Measurements from ENCODE around the gene TRPC4AP.

The TRPC4AP gene

DNA sequence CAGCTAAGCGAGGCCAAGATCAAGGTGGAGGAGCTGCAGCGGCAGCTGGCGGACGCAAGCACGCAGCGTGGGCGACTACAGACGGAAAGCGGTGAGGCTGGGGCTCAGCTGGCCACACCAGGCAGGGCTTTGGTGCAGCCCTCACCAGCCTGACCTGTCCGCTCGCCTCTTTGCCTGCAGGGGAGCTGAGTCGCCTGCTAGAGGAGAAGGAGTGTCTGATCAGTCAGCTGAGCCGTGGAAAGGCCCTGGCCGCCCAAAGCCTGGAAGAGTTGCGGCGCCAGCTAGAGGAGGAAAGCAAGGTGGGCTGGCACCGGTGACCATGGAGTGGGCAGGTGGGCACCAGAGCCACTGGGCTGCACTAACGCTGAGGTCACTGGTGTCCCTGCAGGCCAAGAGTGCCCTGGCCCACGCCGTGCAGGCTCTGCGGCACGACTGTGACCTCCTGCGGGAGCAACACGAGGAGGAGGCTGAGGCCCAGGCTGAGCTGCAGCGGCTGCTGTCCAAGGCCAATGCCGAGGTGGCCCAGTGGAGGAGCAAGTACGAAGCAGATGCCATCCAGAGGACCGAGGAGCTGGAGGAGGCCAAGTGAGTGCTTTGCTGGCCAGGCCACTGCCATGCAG, 94.2 kb downstream of the TRPC4AP start:
- DNase-seq: no peak

DNA sequence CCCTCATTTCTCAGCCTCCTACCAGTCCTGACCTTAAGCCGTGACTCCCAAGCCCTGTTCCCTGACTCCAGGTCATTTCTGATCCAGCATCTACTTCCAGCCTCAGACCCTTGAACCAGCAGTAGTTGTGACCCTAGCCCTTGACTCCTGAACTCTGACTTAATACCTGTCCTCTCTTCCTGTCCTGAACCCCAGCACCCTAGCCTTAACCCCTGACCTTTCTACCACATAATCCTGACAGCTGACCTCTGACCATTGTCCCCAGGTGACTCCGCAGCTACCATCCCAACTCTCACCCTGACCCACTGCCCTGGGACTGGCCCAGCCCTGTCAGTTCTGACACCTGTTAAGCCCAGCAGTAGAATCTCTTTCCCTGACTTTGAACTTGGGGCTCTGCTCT, 94.8 kb downstream of the TRPC4AP start:
- DNase-seq: no peak

DNA sequence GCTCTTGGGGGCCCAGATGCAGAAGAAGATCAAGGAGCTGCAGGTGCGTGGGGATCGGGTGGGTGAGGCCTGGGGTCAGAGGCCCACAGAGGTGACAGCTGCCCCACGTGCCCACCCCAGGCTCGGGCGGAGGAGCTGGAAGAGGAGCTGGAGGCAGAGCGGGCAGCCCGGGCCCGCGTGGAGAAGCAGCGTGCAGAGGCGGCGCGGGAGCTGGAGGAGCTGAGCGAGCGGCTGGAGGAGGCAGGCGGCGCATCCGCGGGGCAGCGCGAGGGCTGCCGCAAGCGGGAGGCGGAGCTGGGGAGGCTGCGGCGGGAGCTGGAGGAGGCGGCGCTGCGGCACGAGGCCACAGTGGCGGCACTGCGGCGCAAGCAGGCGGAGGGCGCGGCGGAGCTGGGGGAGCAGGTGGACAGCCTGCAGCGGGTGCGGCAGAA, 95.5 kb downstream of the TRPC4AP start:
- no peak for DNase-seq

DNA sequence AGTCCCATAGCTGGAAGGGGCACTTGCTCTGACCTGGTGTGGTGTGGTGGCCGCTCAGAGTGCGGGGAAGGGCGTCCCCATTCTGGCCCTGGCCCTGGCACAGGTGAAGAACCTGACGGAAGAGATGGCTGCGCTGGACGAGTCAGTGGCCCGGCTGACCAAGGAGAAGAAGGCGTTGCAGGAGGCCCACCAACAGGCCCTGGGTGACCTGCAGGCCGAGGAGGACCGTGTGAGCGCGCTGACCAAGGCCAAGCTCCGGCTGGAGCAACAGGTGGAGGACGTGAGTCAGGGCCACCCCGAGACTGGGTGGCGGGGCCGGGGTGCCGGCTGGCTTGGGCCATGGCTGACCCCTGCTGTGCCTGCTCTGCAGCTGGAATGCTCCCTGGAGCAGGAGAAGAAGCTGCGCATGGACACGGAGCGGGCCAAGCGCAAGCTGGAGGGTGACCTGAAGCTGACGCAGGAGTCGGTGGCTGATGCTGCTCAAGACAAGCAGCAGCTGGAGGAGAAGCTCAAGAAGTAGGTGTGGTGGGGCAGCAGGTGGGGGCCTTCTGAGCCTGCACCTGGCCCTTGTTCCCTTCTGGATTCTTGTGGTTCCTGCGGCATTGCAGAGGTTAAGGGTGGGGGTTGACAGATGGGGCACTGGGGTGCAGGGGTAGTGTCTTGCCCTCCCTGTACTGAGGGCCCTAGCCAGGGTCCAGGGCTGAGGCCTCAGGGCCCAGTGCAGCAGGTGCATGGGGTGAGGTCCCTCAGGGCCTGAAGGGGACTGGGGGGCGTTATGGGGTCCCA, 96.2 kb downstream of the TRPC4AP start:
- no peak for DNase-seq

DNA sequence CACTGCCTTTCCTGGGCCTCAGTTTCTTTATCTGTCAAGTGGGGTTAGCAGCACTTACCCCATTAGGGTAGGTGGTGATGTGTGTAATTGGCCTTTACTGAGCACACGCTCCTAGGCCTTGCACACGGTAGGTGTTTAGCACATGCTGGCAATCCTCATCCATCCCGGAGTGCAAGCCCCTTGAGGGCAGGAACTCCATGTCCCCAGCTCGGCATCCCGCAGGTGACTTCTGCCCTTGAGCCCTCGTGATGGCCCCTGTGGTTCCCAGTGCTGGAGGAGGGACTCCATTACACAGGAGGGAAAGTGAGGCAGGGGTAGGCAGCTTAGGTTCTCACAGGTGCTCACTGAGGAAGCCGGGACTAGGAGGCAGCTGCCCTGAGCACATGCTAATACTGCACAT, 96.9 kb downstream of the TRPC4AP start:
- no peak for DNase-seq

DNA sequence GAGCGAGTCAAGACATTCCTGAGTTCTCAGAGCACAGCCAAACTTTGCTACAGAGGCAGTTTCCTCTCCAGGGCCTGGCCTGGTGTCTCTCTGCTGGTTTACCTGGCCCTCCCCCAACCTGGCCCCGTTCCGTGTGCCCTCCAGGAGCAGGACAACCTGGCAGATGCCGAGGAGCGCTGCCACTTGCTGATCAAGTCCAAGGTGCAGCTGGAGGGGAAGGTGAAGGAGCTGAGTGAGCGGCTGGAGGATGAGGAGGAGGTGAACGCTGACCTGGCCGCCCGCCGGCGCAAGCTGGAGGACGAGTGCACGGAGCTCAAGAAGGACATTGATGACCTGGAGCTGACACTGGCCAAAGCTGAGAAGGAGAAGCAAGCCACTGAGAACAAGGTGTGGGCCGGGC, 97.4 kb downstream of the TRPC4AP start:
- DNase-seq: no peak

DNA sequence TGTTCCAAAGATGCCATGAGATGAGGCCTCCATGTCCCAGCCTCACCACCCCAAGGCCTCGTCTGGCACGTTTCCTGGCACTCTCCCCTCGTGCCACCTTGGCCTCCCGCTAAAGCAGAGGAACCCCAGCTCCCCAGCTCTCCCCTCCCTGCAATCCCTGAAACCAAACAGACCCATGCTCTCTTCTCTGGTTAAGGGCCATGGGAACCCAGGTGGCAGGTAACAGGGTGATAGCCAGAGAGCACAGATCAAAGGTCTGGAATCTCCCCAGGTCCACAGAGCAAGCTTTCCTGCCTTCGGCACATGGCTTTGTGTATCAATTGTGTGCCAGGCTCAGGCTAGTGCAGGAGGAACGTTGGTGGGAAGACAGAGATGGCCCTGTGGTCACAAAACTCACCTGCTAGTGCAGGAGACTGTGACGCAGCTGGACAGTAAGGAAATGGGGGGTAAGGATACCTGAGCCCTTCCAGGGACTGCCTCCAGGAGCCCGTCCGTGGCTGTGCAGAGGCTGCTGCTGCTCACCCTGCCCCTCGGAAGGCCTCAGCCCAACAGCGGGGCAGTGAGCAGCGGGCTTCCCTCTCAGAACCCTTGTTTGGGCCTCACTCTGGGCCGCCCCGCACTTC, 98.0 kb downstream of the TRPC4AP start:
- no peak for DNase-seq

DNA sequence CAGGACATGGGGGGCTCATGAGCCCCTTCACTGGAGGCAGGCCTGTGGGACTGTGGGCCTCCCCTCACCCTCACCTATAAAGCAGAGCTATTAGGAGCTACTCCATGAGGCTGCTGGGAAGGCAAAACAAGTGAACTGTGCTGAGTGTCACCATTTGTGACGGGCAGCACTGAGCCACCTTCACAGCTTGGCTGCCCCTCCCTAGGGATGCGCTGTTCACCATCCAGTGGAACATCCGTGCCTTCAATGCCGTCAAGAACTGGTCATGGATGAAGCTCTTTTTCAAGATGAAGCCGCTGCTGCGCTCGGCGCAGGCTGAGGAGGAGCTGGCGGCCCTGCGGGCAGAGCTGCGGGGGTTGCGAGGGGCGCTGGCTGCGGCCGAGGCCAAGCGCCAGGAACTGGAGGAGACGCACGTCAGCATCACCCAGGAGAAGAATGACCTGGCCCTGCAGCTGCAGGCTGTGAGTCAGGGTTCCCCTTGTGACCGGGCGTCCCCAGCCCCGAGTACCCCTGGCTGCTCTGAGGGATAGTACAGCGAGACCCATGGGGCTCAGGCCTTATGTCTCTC, 98.6 kb downstream of the TRPC4AP start:
- DNase-seq: no peak

DNA sequence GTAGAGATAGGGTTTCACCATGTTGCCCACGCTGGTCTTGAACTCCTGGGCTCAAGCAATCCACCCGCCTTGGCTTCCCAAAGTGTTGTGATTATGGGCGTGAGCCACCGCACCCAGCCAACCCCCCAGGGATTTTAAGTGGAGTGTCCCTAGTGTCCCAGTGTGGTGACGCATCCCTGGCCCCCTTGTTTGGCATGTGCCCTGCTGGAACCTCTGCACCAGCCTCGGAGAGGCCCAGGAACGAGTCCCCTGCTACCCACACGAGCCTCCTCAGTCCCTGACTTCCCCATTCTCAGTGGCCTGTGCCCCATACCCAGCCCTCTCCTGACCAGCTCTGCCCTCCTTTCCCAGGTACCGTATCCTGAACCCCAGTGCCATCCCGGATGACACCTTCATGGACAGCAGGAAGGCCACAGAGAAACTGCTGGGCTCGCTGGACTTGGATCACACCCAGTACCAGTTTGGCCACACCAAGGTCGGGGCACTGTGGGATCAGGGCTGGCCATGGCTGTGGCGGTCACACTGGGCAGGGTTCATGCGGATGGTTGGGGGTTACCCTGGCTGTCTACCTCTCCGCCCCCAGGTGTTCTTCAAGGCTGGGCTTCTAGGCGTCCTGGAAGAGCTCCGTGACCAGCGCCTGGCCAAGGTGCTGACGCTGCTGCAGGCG, 99.7 kb downstream of the TRPC4AP start:
- DNase-seq: no peak

DNA sequence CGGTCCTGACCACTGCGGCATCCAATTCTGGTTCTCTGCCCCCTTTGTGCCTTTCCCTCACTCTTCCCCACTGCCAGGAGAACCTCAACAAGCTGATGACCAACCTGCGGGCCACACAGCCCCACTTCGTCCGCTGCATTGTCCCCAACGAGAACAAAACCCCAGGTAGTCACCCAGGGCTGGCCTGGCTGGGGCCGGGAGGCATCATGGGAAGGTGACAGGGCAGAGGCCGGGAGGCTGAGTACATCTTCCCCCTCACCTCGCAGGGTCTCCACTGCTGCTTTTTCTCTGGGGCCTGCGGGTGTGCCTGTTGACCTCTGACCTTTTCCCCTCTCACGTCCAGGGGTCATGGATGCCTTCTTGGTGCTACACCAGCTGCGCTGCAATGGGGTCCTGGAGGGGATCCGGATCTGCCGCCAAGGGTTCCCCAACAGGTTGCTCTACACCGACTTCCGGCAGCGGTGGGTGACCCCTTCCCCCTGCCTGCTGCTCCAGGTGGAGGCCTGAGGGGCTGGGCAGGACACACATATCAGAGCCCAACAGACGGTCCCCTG, 101.9 kb downstream of the TRPC4AP start:
- DNase-seq: no peak

DNA sequence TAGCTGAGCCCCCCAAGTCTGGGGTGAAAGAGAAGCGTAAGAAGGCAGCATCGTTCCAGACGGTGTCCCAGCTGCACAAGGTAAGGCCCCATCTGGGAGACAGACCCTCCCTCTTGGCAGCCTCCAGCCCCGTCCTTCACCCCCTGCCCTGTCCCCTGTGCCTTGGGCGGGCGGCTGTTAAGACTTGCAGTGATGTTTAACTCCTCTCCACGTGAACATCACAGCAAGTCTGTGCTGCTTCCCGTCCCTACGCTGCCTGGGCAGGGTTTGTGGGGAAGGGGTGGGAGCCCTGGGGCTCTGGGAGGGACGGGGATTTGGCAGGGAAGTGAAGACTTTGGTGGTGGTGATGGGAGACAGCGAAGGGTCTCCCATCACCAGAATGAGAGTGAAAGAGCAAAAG, 102.4 kb downstream of the TRPC4AP start:
- DNase-seq: no peak

DNA sequence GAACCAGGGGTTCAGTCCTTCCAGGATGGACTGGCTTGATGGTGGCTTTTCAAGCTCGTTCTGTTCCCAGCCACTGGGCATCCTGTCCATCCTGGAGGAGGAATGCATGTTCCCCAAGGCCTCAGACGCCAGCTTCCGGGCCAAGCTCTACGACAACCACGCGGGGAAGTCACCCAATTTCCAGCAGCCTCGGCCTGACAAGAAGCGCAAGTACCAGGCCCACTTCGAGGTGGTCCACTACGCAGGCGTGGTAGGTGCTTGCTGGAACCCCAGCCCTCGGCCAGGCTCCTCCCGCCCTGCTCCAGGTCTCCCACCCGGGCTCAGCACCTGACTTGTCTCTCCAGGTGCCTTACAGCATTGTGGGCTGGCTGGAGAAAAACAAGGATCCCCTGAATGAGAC, 102.9 kb downstream of the TRPC4AP start:
- DNase-seq: no peak

DNA sequence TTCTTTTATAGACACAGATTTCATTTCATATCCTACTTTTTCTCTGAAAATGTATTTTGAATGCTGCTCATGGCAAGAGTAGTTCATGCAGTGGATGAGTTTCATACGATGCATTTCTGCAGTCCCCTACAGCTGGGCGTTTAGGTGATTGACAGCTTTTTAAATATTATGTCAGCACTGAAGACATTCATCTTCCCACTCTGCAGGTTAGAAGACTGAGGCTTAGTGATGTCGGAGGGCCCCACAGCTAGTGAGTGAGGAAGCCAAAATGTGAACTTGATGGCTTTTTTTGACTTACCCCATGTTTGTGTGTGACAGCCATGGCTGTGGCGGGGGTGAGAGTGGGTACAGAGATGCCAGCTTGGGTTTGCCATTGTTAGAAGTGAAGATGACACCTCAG, 103.5 kb downstream of the TRPC4AP start:
- no peak for DNase-seq

DNA sequence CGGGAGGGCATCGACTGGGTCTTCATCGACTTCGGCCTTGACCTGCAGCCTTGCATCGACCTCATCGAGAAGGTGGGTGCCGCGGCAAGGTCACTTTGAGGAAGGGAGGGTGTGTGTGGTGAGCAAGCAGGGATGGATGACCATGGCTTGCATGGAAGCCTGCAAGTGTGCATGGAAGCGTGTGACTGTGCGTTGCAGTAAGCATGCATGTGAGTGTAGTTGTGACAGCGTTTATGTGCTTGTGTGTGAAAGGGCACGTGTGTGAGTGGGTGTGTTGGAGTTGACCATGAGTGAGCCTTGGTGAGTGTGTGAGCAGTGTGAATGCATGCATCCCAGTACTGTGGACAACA, 104.4 kb downstream of the TRPC4AP start:
- DNase-seq: no peak

DNA sequence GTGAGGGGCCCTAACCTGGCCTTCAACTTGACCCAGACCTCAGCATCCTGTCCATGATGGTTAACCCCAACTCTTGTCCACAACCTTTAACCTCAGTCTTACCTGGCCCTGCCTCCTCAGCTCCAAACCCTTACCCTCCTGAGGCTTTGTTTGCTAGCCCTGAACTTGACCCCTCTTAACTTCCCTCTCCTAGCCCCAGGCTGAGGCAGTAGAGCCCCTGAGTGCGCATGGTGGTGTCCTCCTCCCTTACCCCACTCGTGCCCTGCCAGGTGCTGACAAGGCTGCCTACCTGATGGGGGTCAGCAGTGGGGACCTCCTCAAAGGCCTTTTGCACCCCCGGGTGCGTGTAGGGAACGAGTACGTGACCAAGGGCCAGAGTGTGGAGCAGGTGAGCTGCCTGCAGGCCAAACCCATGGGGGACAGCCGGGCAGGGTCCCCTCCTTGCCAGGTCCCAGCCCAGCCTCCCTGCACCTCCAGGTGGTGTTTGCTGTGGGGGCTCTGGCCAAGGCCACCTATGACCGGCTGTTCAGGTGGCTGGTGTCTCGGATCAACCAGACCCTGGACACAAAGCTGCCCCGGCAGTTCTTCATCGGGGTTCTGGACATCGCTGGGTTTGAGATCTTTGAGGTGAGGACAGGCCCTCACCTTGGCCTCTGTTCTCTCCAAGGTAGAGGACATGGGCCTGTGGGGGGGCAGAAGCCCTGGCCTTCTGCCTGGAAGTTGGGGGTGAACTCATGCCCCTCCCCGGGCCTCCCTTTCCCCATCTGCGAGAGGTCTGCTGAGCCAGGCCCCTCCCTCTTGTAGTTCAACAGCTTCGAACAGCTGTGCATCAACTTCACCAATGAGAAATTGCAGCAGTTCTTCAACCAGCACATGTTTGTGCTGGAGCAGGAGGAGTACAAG, 105.1 kb downstream of the TRPC4AP start:
- no peak for DNase-seq

DNA sequence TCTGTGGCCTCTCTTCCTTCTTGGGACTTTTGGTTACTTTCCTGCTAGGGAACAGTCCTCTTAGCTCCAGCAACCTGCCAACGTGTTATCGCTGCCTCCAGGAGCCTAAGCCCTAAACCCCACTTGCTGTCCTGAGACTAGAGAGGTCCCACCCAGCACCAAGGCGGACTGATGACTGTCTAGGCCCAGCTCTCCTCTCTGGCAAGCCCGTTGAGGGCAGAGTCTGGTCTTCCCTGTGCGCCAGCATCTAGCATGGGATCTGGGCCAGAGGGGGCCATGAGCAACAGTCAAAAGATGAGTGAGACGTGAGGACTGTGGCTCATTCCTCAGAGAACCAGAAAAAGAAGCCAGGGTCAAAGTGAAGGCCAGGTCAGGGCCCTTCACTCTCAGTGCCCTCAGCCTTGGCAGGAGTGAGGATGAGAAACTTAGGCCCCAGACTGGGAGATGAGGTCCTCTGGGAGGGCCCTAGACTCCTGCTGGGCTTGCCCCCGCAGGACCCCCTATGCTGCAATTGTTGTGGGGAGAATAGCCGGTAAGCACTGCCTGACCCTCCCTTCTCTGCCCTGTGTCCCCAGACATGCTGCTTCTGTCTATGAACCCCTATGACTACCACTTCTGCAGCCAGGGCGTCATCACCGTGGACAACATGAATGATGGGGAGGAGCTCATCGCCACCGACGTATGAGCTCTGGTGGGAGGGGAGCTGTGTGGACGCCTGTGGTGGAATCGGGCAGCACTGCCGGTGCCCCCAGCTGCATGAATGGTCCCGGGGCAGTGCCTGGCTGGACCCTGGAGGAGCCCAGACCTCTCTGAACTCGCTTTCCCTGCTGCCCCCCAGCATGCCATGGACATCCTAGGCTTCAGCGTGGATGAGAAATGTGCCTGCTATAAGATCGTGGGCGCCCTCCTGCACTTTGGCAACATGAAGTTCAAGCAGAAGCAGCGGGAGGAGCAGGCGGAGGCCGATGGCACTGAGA, 106.0 kb downstream of the TRPC4AP start:
- no peak for DNase-seq

DNA sequence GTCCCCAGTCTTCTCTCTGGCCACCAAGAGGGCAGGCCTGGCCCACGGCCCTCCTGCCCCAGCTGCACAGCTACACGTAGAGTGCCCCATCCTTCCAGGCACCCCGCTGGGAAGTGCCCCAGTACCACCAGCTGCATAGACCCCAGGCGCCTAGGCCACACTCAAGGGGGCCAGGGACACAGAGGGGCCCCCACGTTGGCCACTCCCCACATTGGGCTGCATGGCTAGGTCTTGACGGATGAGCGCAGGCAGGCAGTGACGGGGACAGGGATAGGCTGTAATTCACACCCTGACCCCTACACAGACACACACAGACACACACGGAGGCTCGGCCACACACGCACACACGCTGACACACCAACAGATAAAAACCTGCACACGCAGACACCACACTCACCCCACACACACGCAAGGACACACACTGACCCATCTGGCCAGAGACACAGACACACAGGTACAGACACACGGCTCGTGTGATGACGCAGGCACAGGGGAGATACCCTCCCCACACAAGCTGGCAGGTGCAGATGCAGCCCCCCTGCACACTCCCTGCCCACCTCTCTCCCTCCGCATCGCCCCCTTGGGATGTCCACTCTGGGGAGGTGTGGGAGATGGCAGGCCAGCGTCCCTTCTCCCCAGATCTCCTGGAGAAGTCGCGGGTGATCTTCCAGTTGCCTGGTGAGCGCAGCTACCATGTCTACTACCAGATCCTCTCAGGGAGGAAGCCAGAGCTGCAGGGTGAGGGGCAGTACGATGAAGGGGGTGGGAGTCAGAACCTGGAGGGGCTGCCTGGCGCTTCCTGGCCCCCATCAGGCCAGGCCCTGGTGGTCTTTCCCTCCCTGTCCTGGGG, 106.9 kb downstream of the TRPC4AP start:
- DNase-seq: no peak

DNA sequence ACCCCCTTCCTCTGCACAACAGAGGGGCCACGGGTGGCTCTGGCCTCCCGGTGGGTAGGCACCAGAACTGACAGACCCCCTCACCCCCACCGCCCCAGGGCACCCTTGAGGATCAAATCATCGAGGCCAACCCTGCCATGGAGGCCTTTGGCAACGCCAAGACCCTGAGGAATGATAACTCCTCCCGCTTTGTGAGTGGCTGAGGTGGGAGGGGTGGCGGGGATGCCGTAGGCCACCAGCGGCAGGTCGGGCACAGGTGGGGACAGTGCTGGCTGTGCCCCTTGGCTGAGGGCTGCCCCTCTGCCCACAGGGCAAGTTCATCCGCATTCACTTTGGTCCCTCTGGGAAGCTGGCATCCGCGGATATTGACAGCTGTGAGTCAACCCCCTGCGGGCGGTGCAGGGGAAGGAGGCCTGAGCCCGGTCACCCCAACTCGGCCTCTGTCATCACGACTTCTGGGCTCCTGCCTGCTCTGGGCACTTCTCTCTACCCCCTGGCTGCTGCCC, 107.8 kb downstream of the TRPC4AP start:
- DNase-seq: no peak

DNA sequence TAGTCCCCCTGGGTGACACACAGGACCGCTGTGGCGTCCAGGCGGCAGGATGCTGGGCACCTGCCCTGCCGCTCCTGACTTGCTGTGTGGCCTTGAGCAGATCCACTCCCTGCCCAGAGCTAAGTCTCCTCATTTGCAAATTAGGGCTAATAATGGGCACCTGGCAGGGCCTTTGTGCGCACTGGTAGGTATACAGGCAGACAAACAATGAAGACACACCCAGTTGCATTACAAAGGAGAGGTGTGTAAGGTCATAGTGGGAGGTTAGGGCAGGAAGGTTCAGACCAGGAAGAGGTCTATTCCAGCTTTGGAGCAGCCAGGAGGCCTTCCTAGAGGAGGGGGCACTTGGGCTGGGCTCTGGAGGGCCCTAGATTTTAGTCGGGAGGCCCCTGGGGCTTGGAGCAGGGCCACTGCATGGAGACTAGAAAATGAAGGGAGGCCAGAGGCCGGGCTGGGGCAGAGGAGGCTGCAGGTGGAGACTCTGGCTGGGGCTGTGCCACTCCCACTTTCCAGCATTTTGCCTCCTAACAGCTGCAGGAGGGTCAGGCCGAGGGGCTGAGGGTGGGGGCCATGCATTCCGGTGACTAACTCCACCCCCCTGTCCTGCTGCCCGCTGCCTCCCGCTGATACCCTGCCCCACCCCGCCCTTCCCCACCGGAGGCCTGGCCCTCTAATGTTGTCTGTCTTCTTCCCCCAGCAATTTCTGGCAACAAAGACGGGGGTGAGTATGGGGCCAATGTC, 108.4 kb downstream of the TRPC4AP start:
- DNase-seq: no peak

Measured in RPMI8226 (cell line).